Gastrocnemius medialis (tissue), 4 donors: ENCODE results near the gene UTS2. TPM values are rescaled to one million over a fixed set of nuclear protein-coding genes. Genes with fewer than 3 reads are reported as not detected.

Source experiments
- ATAC-seq, 2 donors: fragments of 150-250 bp; one replicate each; pipeline ENCODE4 v1.9.1; 2016
- DNase-seq, 2 donors: peaks; one replicate each; pipeline ENCODE4 v3.0.0-alpha.2; 2019
- H3K27ac ChIP-seq, 4 donors: fragments of 200-600 bp; sonication (generic); 1 replicate in 1 of 4; 2 replicates in 3 of 4; pipeline ENCODE4 v1.5.1; 2016 to 2018; ENCODE audit warnings: mild to moderate bottlenecking in 2 of 4, moderate library complexity in 1 of 4
- H3K27me3 ChIP-seq, 3 donors: fragments of 200-600 bp; sonication (generic) in 2 of 3; 1 replicate in 1 of 3; 2 replicates in 2 of 3; pipeline versions ENCODE4 v1.5.1 to v1.6.0; 2016 to 2019; ENCODE audit warnings: mild to moderate bottlenecking in 1 of 3, moderate library complexity in 1 of 3
- H3K36me3 ChIP-seq, 2 donors: fragments of 200-600 bp; sonication (generic) in 1 of 2; one replicate each; pipeline ENCODE4 v1.5.1; 2017 to 2018
- H3K4me1 ChIP-seq, 2 donors: fragments of 200-600 bp; sonication (generic) in 1 of 2; one replicate each; pipeline ENCODE4 v1.5.1; 2016 to 2017; ENCODE audit warnings: mild to moderate bottlenecking in 2 of 2
- H3K4me3 ChIP-seq, 4 donors: fragments of 200-600 bp; sonication (generic) in 3 of 4; 1 replicate in 1 of 4; 2 replicates in 3 of 4; pipeline ENCODE4 v1.5.1; 2016 to 2019; ENCODE audit warnings: mild to moderate bottlenecking in 2 of 4
- H3K9me3 ChIP-seq, 3 donors: fragments of 200-600 bp; sonication (generic) in 2 of 3; 1 replicate in 1 of 3; 2 replicates in 2 of 3; pipeline ENCODE4 v1.5.1; 2016 to 2019
- POLR2A ChIP-seq, 2 donors: fragments of 450-650 bp; IDR thresholded peaks; one replicate each; pipeline ENCODE4 v1.6.1; 2017; ENCODE audit warnings: antibody characterized with exemption in 2 of 2, mild to moderate bottlenecking in 2 of 2, moderate library complexity in 2 of 2
- in situ Hi-C, 4 donors: fragments of 200-750 bp; cut with MboI; loops; one replicate each; pipeline versions ENCODE4 v1.15.0 to v1.8.0; 2017; ENCODE audit warnings: low sequenced_read_pairs in 4 of 4
- intact Hi-C: fragments of 100-400 bp; cut with DNase I; formaldehyde crosslinking; loops from one replicate; pipeline ENCODE4 v1.15.1; 2023; ENCODE audit warnings: low total_unique reads
- total RNA-seq, 4 donors: library from RNA; depleted of rRNA; stranded (reverse); fragments of >200 nt; gene quantifications; one replicate each; pipeline versions ENCODE4 v1.1.0 to v1.2.3, GENCODE V29; 2016
- TF ChIP-seq, protein P1 (sequence below), 5 experiments: fragments of 450-650 bp in 3 of 5; fragments of 200-600 bp in 2 of 5; sonication (generic) in 2 of 5; IDR thresholded peaks in 4 of 5; conservative IDR thresholded peaks in 1 of 5; 1 replicate in 4 of 5; 2 replicates in 1 of 5; pipeline ENCODE4 v1.5.1; 2016 to 2019; ENCODE audit warnings: antibody characterized with exemption in 5 of 5, mild to moderate bottlenecking in 3 of 5, moderate library complexity in 3 of 5

UTS2 gene
- total RNA-seq, 4 donors from 2014 or later = not detected

DNA sequence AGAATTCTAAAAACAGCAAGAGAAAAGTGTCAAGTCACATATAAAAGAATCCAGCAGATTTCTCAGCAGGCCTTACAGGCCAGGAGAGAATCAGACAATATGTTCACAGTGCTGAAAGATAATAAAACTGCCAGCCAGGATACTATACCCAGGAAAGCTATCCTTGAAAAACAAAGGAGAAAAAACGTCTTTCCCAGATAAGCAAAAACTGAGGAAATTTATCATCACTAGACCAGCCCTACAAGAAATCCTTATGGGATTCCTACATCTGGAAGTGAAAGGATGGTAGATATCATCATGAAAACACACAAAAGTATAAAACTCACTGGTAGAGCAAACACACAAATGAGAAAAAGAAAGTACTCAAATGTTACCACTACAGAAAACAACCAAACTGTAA is 25.2 kb upstream of the UTS2 start:
- TF ChIP-seq, protein P1, sequence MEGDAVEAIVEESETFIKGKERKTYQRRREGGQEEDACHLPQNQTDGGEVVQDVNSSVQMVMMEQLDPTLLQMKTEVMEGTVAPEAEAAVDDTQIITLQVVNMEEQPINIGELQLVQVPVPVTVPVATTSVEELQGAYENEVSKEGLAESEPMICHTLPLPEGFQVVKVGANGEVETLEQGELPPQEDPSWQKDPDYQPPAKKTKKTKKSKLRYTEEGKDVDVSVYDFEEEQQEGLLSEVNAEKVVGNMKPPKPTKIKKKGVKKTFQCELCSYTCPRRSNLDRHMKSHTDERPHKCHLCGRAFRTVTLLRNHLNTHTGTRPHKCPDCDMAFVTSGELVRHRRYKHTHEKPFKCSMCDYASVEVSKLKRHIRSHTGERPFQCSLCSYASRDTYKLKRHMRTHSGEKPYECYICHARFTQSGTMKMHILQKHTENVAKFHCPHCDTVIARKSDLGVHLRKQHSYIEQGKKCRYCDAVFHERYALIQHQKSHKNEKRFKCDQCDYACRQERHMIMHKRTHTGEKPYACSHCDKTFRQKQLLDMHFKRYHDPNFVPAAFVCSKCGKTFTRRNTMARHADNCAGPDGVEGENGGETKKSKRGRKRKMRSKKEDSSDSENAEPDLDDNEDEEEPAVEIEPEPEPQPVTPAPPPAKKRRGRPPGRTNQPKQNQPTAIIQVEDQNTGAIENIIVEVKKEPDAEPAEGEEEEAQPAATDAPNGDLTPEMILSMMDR (IDR thresholded peaks at IDR 0.05 in 4 of 5, conservative IDR thresholded peaks at IDR 0.05 in 1 of 5) = no peak
- TF ChIP-seq POLR2A (IDR thresholded peaks at IDR 0.05) = no peak
- no peak for DNase-seq

DNA sequence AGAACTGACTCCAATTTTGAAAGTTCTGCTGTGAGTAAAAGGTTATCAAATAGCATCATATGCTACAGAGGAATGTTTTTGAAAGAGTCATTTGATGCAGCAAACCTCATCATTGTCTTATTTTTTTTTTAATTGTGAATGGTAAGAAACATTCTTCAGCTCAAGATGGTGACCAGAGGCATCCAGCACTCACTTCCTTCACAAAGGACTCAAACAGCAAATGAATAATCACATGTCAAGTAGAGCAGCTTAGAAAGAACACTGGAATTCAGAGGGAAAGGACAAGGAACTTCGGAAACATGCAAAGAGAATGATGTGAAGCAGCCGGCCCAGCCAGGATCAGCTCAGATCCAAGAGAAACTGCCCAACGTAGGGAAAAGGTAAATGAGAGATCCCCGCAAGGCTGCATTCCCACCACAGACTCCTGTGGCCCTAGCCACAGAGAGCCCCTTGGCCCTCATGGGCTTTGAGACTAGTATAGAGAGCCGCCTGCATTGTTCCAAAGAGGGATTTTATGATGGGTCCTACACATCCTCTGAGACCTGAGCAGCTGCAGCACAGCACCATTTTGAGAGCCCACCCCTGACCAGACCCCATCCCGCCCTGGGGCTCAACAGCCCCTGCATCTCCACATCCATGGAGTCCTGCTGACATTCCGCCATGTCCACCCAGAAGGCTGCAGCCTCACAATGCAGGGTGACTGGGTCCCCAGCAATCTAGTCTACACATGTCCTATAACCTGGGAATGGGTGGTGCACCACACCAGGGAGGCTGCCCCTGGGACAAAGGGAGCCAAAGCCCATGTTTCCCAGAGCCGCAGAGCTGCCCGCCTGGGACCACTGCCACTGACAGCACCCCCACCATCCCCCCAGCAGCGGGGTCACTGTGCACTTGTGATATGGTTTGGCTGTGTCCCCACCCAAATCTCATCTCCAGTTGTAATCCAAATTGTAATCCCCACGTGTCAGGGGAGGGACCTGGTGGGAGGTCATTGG is 21.2 kb upstream of the UTS2 start:
- Histone ChIP-seq H3K27ac (no peak overlapping the region), H3K9me3 (peaks cover 0 to 4% (median 0%) of the 10 kb centered on the region in 3 donors), H3K4me1 (no peaks in the 10 kb centered on the region), H3K36me3 (no peaks in the 10 kb centered on the region), H3K4me3 (no peak overlapping the region), H3K27me3 (no peaks in the 10 kb centered on the region)
- DNase-seq (no peak), ATAC-seq (no peak)
- intact Hi-C loops (no loop called here), in situ Hi-C loops (no loop called here)
- TF ChIP-seq, protein P1 (IDR thresholded peaks at IDR 0.05 in 4 of 5, conservative IDR thresholded peaks at IDR 0.05 in 1 of 5) = no peak
- TF ChIP-seq POLR2A (IDR thresholded peaks at IDR 0.05) = no peak

More for the DNA sequence above, 25.2 kb upstream of the UTS2 start:
- intact Hi-C loops (no loop called here), in situ Hi-C loops (no loop called here)
- Histone ChIP-seq H3K27me3 (no peaks in the 10 kb centered on the region), H3K4me1 (no peaks in the 10 kb centered on the region), H3K36me3 (no peaks in the 10 kb centered on the region), H3K4me3 (no peak overlapping the region), H3K27ac (no peak overlapping the region), H3K9me3 (peaks cover 0 to 4% (median 0%) of the 10 kb centered on the region in 3 donors)
- ATAC-seq = no peak

DNA sequence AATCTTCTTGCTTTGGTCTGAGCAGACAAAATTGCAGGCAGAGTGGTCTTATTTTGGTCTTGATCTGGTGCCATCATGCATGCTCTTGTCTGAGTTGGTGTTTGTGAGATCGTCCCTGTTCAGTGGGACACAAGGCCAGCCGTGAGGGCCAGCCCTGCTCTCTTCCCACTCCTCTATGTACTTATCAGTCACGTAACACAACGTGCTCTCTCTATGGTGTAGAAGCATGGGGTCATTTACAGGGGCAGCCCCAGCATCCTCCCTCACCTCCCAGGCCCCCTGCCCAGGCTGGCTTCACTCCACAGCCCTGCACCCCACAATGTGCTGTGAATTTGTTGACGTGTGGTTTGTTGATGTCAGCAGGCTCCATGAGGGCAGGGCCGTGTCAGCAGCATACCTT is 18.3 kb upstream of the UTS2 start:
- no peak overlapping the region for H3K27ac ChIP-seq
- no peaks in the 10 kb centered on the region for H3K9me3 ChIP-seq
- DNase-seq (no peak), ATAC-seq (no peak)
- in situ Hi-C loops = no loop called here
- TF ChIP-seq, protein P1 (IDR thresholded peaks at IDR 0.05 in 4 of 5, conservative IDR thresholded peaks at IDR 0.05 in 1 of 5) = no peak
- no peak for TF ChIP-seq POLR2A (IDR thresholded peaks at IDR 0.05)
- H3K4me1 ChIP-seq = no peaks in the 10 kb centered on the region
- H3K36me3 ChIP-seq = no peaks in the 10 kb centered on the region
- no peaks in the 10 kb centered on the region for H3K27me3 ChIP-seq
- no peak overlapping the region for H3K4me3 ChIP-seq
- intact Hi-C loops = no loop called here

DNA sequence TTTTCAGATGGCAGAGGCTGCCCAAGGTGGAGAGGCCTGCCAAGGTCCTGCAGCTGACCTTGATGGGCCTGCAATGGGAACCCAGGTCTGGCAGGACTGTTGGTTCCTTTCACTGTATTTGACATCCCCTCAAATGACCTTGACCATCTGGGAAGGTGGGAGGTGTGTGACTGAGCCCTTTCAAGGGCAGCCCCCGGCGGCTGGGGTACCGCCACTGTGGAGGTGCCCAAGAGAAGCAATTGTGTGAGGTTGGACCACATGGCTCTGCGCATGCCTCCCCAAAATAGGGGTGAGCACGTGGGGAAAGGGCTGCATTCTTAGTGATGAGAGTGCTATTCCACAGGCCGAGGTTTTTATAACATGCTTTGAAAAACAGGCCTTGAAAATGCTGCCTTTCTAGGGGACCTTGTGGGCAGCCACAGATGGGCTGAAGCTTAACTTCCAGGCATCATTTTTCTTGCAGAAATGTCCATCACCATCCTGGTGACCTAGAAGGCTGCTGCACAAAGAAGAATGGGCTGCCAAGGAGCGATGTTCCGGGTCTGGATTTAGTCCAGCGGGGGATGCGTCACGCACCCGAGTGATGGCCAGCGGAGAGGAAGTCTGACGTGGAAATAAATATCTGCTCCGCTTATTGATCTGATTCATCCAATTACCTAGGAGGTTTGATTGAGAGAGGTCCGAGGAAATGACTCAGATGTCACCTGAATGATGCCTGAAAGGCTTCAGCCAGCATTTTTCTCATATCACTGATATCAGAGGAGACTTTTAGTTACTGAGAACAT is 16.5 kb upstream of the UTS2 start:
- H3K27me3 ChIP-seq = no peaks in the 10 kb centered on the region
- no peaks in the 10 kb centered on the region for H3K9me3 ChIP-seq
- no peak for ATAC-seq
- TF ChIP-seq, protein P1 (IDR thresholded peaks at IDR 0.05 in 4 of 5, conservative IDR thresholded peaks at IDR 0.05 in 1 of 5) = no peak
- no peak for TF ChIP-seq POLR2A (IDR thresholded peaks at IDR 0.05)
- H3K27ac ChIP-seq = no peak overlapping the region
- DNase-seq = no peak
- in situ Hi-C loops = no loop called here
- H3K36me3 ChIP-seq = no peaks in the 10 kb centered on the region
- H3K4me3 ChIP-seq = no peak overlapping the region
- no peaks in the 10 kb centered on the region for H3K4me1 ChIP-seq
- intact Hi-C loops = no loop called here
